HG03575 (cell line): ENCODE measurements around the gene FGFR3.

ENCODE experiments used
- ATAC-seq: cut with Tn5 transposase; IDR thresholded peaks from one replicate; pipeline ENCODE4 v1.9.1; 2021; ENCODE audit not compliant: unreplicated experiment, insufficient number of reproducible peaks, low FRiP score; ENCODE audit errors: extremely low read depth

The FGFR3 gene

GRCh38 chr4:1808851-1809753 lies 16.0 kb downstream of the FGFR3 start:
- ATAC-seq, result no peak

GRCh38 chr4:1809754-1810502 lies 16.8 kb downstream of the FGFR3 start:
- no peak for ATAC-seq

- ATAC-seq, result no peak
These were observed 17.7 kb downstream of the FGFR3 start for GRCh38 chr4:1810765-1811164.

GRCh38 chr4:1812720-1813119 lies 19.6 kb downstream of the FGFR3 start:
- ATAC-seq, result no peak

GRCh38 chr4:1813231-1813630 lies 20.1 kb downstream of the FGFR3 start:
- ATAC-seq, result no peak

GRCh38 chr4:1813915-1814314 lies 20.8 kb downstream of the FGFR3 start:
- no peak for ATAC-seq

GRCh38 chr4:1814453-1814852 lies 21.4 kb downstream of the FGFR3 start:
- no peak for ATAC-seq

GRCh38 chr4:1815096-1815996 lies 22.3 kb downstream of the FGFR3 start:
- ATAC-seq, result no peak

- ATAC-seq, result no peak
These were observed 23.1 kb downstream of the FGFR3 start for GRCh38 chr4:1815997-1816860.

GRCh38 chr4:1819284-1819683 lies 26.2 kb downstream of the FGFR3 start:
- ATAC-seq, result no peak

GRCh38 chr4:1819816-1820215 lies 26.7 kb downstream of the FGFR3 start:
- ATAC-seq, result no peak

- no peak for ATAC-seq
These were observed 28.8 kb downstream of the FGFR3 start for GRCh38 chr4:1821679-1822567.

- ATAC-seq, result no peak
These were observed 29.8 kb downstream of the FGFR3 start for GRCh38 chr4:1822568-1823544.

- no peak for ATAC-seq
These were observed 30.4 kb downstream of the FGFR3 start for GRCh38 chr4:1823545-1823932.

GRCh38 chr4:1824746-1825145 lies 31.7 kb downstream of the FGFR3 start:
- ATAC-seq, result no peak

- no peak for ATAC-seq
These were observed 32.2 kb downstream of the FGFR3 start for GRCh38 chr4:1825326-1825725.
